Testis (tissue), 3 donors: ENCODE measurements around the gene ANO2. TPM values are rescaled to one million over a fixed set of nuclear protein-coding genes. Genes with fewer than 3 reads are reported as not detected.

Source experiments
- DNase-seq: peaks from one replicate; pipeline ENCODE4 v3.0.0-alpha.2; 2019
- H3K27ac ChIP-seq, 2 donors: fragments of 200-600 bp; sonication (generic); one replicate each; pipeline ENCODE4 v1.5.1; 2019
- H3K27me3 ChIP-seq: fragments of 200-600 bp; sonication (generic); one replicate; pipeline ENCODE4 v1.5.1; 2019
- H3K36me3 ChIP-seq: fragments of 200-600 bp; sonication (generic); one replicate; pipeline ENCODE4 v1.5.1; 2017; ENCODE audit warnings: low read depth; ENCODE audit errors: missing control alignments
- H3K4me1 ChIP-seq: fragments of 200-600 bp; sonication (generic); one replicate; pipeline ENCODE4 v1.5.1; 2019
- H3K4me3 ChIP-seq, 2 donors: fragments of 200-600 bp; sonication (generic); one replicate each; pipeline ENCODE4 v1.5.1; 2017 to 2019
- H3K9me3 ChIP-seq: fragments of 200-600 bp; sonication (generic); one replicate; pipeline ENCODE4 v1.5.1; 2017
- CTCF ChIP-seq, 3 experiments: fragments of 450-650 bp in 2 of 3; fragments of 200-600 bp in 1 of 3; sonication (generic) in 1 of 3; IDR thresholded peaks; one replicate each; pipeline ENCODE4 v1.5.1; 2016 to 2019; ENCODE audit warnings: antibody characterized with exemption in 3 of 3, mild to moderate bottlenecking in 2 of 3, moderate library complexity in 1 of 3
- POLR2A ChIP-seq: fragments of 450-650 bp; IDR thresholded peaks from one replicate; pipeline ENCODE4 v1.6.1; 2017; ENCODE audit warnings: antibody characterized with exemption, mild to moderate bottlenecking, moderate library complexity
- WGBS, 2 donors: methylation state at CpG; one replicate each; pipeline ENCODE4 v1.1.5; 2018; 5-methylcytosine and 5-hydroxymethylcytosine counted together
- intact Hi-C: fragments of 100-400 bp; cut with DNase I; formaldehyde crosslinking; loops from one replicate; pipeline ENCODE4 v1.15.1; 2023; ENCODE audit warnings: low total_unique reads
- polyA plus RNA-seq: library from polyadenylated mRNA; stranded (reverse); fragments of 350-450 nt; fragmentation: Illumina TruSeq; extraction: RNeasy Lipid Tissue Mini Kit (QIAGEN cat#74804); gene quantifications from one replicate; pipeline ENCODE4 v1.2.3, GENCODE V29; 2014; ENCODE audit warnings: low read depth, low replicate concordance; ENCODE audit not compliant: insufficient read depth
- total RNA-seq, 2 donors: library from RNA; depleted of rRNA; stranded (reverse); fragments of >200 nt; gene quantifications; one replicate each; pipeline ENCODE4 v1.2.3, GENCODE V29; 2016

The ANO2 gene
- total and polyA plus RNA-seq, 3 donors from 2014 or later = 9.8 to 24.5 (median 24.4) TPM

GRCh38 chr12:5588591-5588990 lies 356.5 kb downstream of the ANO2 start:
- Histone ChIP-seq H3K36me3 (no peaks in the 10 kb centered on the region), H3K4me3 (no peak overlapping the region), H3K27me3 (no peaks in the 10 kb centered on the region), H3K9me3 (no peaks in the 10 kb centered on the region), H3K27ac (no peak overlapping the region), H3K4me1 (no peaks in the 10 kb centered on the region)
- TF ChIP-seq CTCF (IDR thresholded peaks at IDR 0.05) = no peak
- TF ChIP-seq POLR2A = no peak
- intact Hi-C loops = no loop called here
- DNase-seq = no peak
- WGBS, 2 donors = 79 to 88% methylated on average over 6 of the region's 6 CpGs

GRCh38 chr12:5588176-5588575 lies 356.9 kb downstream of the ANO2 start:
- H3K36me3 ChIP-seq = no peaks in the 10 kb centered on the region
- intact Hi-C loops = no loop called here
- H3K4me1 ChIP-seq = no peaks in the 10 kb centered on the region
- no peak for TF ChIP-seq POLR2A
- TF ChIP-seq CTCF (IDR thresholded peaks at IDR 0.05) = no peak
- WGBS, 2 donors = 86 to 87% methylated on average over 6 to 7 of the region's 7 CpGs
- no peak overlapping the region for H3K4me3 ChIP-seq
- no peak overlapping the region for H3K27ac ChIP-seq
- no peak for DNase-seq
- no peaks in the 10 kb centered on the region for H3K27me3 ChIP-seq
- no peaks in the 10 kb centered on the region for H3K9me3 ChIP-seq

GRCh38 chr12:5587711-5588121 lies 357.3 kb downstream of the ANO2 start:
- no peak for DNase-seq
- Histone ChIP-seq H3K27ac (no peak overlapping the region), H3K4me3 (no peak overlapping the region), H3K27me3 (no peaks in the 10 kb centered on the region), H3K4me1 (no peaks in the 10 kb centered on the region), H3K9me3 (no peaks in the 10 kb centered on the region), H3K36me3 (no peaks in the 10 kb centered on the region)
- TF ChIP-seq CTCF (IDR thresholded peaks at IDR 0.05) (no peak), POLR2A (no peak)
- intact Hi-C loops = no loop called here
- WGBS, 2 donors = 74 to 79% methylated on average over 5 of the region's 5 CpGs

- intact Hi-C loops = no loop called here
- Histone ChIP-seq H3K4me1 (peaks cover 10% of the 10 kb centered on the region), H3K27me3 (no peaks in the 10 kb centered on the region), H3K36me3 (no peaks in the 10 kb centered on the region), H3K27ac (no peak overlapping the region), H3K9me3 (no peaks in the 10 kb centered on the region), H3K4me3 (no peak overlapping the region)
- no peak for TF ChIP-seq POLR2A
- 81 to 100% methylated on average over 4 of the region's 4 CpGs for WGBS, 2 donors
- no peak for DNase-seq
Observed at GRCh38 chr12:5586201-5586600, 358.9 kb downstream of the ANO2 start.

- DNase-seq = no peak
- peaks cover 11% of the 10 kb centered on the region for H3K4me1 ChIP-seq
- H3K27ac ChIP-seq = no peak overlapping the region
- no peak overlapping the region for H3K4me3 ChIP-seq
- H3K27me3 ChIP-seq = no peaks in the 10 kb centered on the region
- no peaks in the 10 kb centered on the region for H3K9me3 ChIP-seq
- WGBS, 2 donors = 83 to 87% methylated on average over 4 of the region's 4 CpGs
- H3K36me3 ChIP-seq = no peaks in the 10 kb centered on the region
- intact Hi-C loops = no loop called here
- no peak for TF ChIP-seq CTCF (IDR thresholded peaks at IDR 0.05)
- no peak for TF ChIP-seq POLR2A
Observed at GRCh38 chr12:5585178-5585577, 359.9 kb downstream of the ANO2 start.
